ENCODE measurements around the gene DPYSL4. TPM values are rescaled to one million over a fixed set of nuclear protein-coding genes. Genes with fewer than 3 reads are reported as not detected.

DPYSL4 gene
- total and polyA plus RNA-seq, 2 experiments from 2014 or later = 2.1 to 4.1 TPM

DNA sequence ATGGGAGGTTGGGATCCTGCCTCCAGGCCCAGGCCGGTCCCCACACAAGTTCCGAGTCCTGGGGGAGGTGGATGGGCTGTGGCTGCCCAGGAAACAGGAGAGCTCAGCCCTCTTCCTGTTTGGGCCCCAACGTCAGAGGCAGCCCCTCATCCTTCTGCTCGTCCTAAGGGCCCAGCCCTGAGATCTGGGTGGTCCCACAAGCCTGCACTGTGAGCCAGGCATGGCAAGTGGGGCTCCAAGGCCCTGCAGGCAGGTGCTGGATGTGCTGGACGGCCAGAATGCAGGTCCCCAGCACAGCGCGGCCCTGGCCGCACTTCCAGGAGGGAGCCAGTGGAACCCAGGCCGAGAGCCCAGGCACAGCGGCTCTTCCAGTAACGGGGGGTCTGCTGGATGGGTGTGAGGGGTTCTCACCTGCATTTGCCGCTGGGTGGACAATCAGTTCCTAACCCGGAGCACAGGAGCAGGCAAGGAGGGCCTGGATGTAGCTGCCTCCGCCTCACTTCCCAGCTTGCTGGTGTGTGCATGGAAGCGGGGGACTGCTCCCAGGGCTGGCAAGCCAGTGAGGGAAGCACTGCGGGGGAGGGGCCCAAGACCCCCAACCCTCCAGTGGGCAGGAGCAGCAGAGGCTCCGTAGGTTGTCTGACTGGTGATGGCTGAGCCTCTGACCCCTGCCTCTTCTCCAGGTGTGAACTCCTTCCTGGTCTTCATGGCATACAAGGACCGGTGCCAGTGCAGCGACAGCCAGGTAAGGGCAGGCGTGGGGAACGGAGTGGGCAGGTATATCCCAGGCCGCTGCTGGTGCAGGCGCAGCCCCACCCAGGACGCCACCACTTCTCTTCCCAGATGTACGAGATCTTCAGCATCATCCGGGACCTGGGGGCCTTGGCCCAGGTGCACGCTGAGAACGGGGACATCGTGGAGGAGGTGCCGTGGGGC lies 9.7 kb downstream of the DPYSL4 start:
- Histone ChIP-seq H3K9me3 (ENCODE audit: low read depth) (no peaks in the 10 kb centered on the region), H4K20me1 (ENCODE audit: insufficient read depth, poor library complexity, severe bottlenecking) (no peaks in the 10 kb centered on the region), H3K9me2 (replicated peaks; ENCODE audit: insufficient read depth) (no peaks in the 10 kb centered on the region), H2AFZ (no peak overlapping the region), H3K27ac (no peak overlapping the region), H3K36me3 (replicated peaks; ENCODE audit: insufficient read depth, low read depth) (no peaks in the 10 kb centered on the region), H3K4me3 (no peak overlapping the region), H3K79me2 (no peaks in the 10 kb centered on the region), H3K4me2 (no peak overlapping the region), H3K4me1 (ENCODE audit: insufficient read depth) (no peaks in the 10 kb centered on the region), H3K27me3 (no peaks in the 10 kb centered on the region)
- WGBS (ENCODE audit: low lambda C conversion rate, missing lambda C conversion rate) = 92% methylated on average over 28 of the region's 30 CpGs
- DNase-seq (ENCODE audit: low spot score) = no peak
- no peak for TF ChIP-seq EZH2 (IDR thresholded peaks at IDR 0.05; ENCODE audit: borderline replicate concordance)
- no peak for TF ChIP-seq EZH2phosphoT487 (IDR thresholded peaks at IDR 0.05; ENCODE audit: low read depth, severe bottlenecking, unreplicated experiment)
- TF ChIP-seq, protein P1, sequence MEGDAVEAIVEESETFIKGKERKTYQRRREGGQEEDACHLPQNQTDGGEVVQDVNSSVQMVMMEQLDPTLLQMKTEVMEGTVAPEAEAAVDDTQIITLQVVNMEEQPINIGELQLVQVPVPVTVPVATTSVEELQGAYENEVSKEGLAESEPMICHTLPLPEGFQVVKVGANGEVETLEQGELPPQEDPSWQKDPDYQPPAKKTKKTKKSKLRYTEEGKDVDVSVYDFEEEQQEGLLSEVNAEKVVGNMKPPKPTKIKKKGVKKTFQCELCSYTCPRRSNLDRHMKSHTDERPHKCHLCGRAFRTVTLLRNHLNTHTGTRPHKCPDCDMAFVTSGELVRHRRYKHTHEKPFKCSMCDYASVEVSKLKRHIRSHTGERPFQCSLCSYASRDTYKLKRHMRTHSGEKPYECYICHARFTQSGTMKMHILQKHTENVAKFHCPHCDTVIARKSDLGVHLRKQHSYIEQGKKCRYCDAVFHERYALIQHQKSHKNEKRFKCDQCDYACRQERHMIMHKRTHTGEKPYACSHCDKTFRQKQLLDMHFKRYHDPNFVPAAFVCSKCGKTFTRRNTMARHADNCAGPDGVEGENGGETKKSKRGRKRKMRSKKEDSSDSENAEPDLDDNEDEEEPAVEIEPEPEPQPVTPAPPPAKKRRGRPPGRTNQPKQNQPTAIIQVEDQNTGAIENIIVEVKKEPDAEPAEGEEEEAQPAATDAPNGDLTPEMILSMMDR (IDR thresholded peaks at IDR 0.05; ENCODE audit: poor library complexity) = no peak

DNA sequence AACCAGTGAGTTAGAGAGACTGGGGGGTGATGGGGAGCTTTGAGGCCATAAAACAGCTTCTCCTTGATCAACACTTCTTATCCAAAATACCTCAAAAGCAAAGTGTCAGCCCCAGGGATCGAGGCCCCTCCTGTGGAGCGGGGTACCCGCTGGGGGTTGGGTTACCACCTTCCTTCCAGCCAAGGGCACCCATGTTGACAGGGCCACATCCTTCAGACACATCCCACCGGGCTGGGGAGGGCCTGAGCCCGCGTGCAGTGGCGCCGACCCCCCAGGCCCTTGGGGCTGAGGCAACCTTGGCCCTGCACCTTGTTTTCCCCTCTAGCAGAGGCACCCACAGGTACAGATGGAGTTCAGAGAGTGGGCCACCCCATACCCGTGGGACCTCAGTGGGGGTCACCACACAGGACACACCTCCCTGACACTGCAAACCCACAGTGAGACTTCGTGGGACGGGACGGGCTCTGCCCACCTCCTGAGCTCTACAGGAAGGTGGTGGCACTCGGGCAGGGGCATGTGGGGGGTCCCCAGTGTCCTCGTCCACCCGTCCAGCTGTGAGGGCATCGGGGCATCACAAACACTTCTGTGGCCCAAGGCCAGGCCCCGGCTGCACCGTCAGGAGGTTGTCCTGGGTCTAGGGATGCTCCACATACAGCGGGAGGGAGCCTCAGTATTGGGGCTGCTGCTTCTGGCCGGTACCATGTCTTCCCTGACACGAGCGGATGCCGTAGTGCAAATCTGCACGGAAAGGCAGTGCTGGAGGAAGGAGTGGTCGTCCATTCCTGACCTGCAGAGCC lies 10.7 kb downstream of the DPYSL4 start:
- TF ChIP-seq, protein P1 (IDR thresholded peaks at IDR 0.05; ENCODE audit: poor library complexity) = no peak
- TF ChIP-seq EZH2 (IDR thresholded peaks at IDR 0.05; ENCODE audit: borderline replicate concordance) = no peak
- TF ChIP-seq EZH2phosphoT487 (IDR thresholded peaks at IDR 0.05; ENCODE audit: low read depth, severe bottlenecking, unreplicated experiment) = no peak
- Histone ChIP-seq H3K27me3 (no peaks in the 10 kb centered on the region), H3K9me2 (replicated peaks; ENCODE audit: insufficient read depth) (no peaks in the 10 kb centered on the region), H4K20me1 (ENCODE audit: insufficient read depth, poor library complexity, severe bottlenecking) (no peaks in the 10 kb centered on the region), H3K4me3 (no peak overlapping the region), H3K9me3 (ENCODE audit: low read depth) (no peaks in the 10 kb centered on the region), H2AFZ (no peak overlapping the region), H3K79me2 (no peaks in the 10 kb centered on the region), H3K27ac (no peak overlapping the region), H3K4me2 (no peak overlapping the region), H3K4me1 (ENCODE audit: insufficient read depth) (no peaks in the 10 kb centered on the region), H3K36me3 (replicated peaks; ENCODE audit: insufficient read depth, low read depth) (no peaks in the 10 kb centered on the region)
- WGBS (ENCODE audit: low lambda C conversion rate, missing lambda C conversion rate) = 92% methylated on average over 24 of the region's 25 CpGs
- no peak for DNase-seq (ENCODE audit: low spot score)

DNA sequence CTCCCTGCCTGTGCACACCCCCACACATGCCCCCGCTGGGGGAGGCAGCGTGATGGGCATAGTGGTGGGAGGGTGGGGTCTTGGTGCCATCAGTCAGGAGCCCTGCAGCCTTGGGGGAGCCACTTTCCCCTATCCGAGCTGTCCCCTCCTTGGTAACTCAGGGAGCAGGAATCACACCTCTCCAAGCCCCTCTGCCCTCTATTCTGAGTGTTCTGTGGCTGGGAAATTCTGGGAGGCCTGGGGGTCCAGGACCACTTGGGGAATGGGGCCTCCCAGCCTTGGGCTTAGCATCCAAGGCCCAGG lies 11.3 kb downstream of the DPYSL4 start:
- no peak overlapping the region for H3K4me3 ChIP-seq
- no peaks in the 10 kb centered on the region for H4K20me1 ChIP-seq (ENCODE audit: insufficient read depth, poor library complexity, severe bottlenecking)
- TF ChIP-seq EZH2phosphoT487 (IDR thresholded peaks at IDR 0.05; ENCODE audit: low read depth, severe bottlenecking, unreplicated experiment) (no peak), EZH2 (IDR thresholded peaks at IDR 0.05; ENCODE audit: borderline replicate concordance) (no peak)
- TF ChIP-seq, protein P1 (IDR thresholded peaks at IDR 0.05; ENCODE audit: poor library complexity) = no peak
- no peak for DNase-seq (ENCODE audit: low spot score)
- no peak overlapping the region for H2AFZ ChIP-seq
- 96% methylated on average over 3 of the region's 3 CpGs for WGBS (ENCODE audit: low lambda C conversion rate, missing lambda C conversion rate)
- no peaks in the 10 kb centered on the region for H3K36me3 ChIP-seq (replicated peaks; ENCODE audit: insufficient read depth, low read depth)
- H3K9me3 ChIP-seq (ENCODE audit: low read depth) = no peaks in the 10 kb centered on the region
- H3K27ac ChIP-seq = no peak overlapping the region
- no peaks in the 10 kb centered on the region for H3K9me2 ChIP-seq (replicated peaks; ENCODE audit: insufficient read depth)
- H3K79me2 ChIP-seq = no peaks in the 10 kb centered on the region
- no peaks in the 10 kb centered on the region for H3K27me3 ChIP-seq
- no peaks in the 10 kb centered on the region for H3K4me1 ChIP-seq (ENCODE audit: insufficient read depth)
- no peak overlapping the region for H3K4me2 ChIP-seq

Data from hepatocyte (in vitro differentiated cells).